Measurements from ENCODE around the gene ERGIC1. TPM values are rescaled to one million over a fixed set of nuclear protein-coding genes. Genes with fewer than 3 reads are reported as not detected.

Gene ERGIC1
- total RNA-seq, 4 donors from 2014 or later, result 156 to 214 (median 175) TPM

DNA sequence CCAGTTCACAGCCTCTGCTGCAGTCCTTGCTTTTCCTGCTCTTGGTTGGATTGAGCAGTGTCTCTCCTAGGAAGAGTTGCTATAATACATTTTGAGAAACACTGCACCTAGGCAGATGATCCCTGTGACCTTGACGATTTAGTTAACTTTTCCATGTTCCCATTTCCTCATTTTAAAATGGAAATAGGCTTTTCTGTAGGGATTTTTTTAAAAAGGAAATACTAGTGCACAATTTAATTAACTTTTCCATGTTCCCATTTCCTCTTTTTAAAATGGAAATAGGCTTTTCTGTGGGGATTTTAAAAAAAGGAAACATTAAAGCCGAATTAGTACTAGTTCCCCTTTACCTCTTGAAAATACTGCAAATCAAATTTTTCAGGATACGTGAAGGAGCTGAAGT is 154.2 kb downstream of the ERGIC1 start:
- Histone ChIP-seq H3K9me3 (no peaks in the 10 kb centered on the region), H3K27me3 (no peaks in the 10 kb centered on the region), H3K27ac (no peak overlapping the region), H3K4me1 (peaks cover 9 to 10% of the 10 kb centered on the region in 2 donors), H3K36me3 (peaks cover 0 to 7% of the 10 kb centered on the region in 2 donors), H3K4me3 (replicated peaks in 1 of 3) (no peak overlapping the region)
- TF ChIP-seq, protein P1, sequence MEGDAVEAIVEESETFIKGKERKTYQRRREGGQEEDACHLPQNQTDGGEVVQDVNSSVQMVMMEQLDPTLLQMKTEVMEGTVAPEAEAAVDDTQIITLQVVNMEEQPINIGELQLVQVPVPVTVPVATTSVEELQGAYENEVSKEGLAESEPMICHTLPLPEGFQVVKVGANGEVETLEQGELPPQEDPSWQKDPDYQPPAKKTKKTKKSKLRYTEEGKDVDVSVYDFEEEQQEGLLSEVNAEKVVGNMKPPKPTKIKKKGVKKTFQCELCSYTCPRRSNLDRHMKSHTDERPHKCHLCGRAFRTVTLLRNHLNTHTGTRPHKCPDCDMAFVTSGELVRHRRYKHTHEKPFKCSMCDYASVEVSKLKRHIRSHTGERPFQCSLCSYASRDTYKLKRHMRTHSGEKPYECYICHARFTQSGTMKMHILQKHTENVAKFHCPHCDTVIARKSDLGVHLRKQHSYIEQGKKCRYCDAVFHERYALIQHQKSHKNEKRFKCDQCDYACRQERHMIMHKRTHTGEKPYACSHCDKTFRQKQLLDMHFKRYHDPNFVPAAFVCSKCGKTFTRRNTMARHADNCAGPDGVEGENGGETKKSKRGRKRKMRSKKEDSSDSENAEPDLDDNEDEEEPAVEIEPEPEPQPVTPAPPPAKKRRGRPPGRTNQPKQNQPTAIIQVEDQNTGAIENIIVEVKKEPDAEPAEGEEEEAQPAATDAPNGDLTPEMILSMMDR (IDR thresholded peaks at IDR 0.05), result no peak
- TF ChIP-seq POLR2A (IDR thresholded peaks at IDR 0.05), result no peak
- 73 to 74% methylated on average over 3 of the region's 3 CpGs for WGBS, 2 donors
- DNase-seq, result no peak
- intact Hi-C loops (cut with DNase I), result loop anchor here (10.0 kb wide), 1 partner anchor 157 kb away; the partner anchor contains the start of gene BNIP1

DNA sequence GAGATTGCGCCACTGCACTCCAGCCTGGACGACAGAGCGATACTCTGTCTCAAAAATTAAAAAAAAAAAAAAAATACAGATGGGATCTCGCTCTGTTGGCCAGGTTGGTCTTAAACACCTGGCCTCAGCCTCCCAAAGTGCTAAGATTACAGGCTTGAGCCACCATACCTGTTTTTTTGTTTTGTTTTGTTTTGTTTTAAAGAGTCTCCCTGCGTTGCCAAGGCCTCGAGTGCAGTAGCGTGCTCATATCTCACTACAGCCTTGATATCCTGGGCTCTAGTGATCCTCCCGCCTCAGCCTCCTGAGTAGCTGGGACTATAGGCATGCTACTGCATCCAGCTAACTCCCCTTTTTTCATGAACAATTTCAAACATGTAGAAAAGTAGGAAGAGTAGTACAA is 156.7 kb downstream of the ERGIC1 start:
- Histone ChIP-seq H3K27ac (no peak overlapping the region), H3K36me3 (peaks cover 7 to 9% of the 10 kb centered on the region in 2 donors), H3K27me3 (no peaks in the 10 kb centered on the region), H3K4me1 (peaks cover 2 to 9% of the 10 kb centered on the region in 2 donors), H3K4me3 (replicated peaks in 1 of 3) (no peak overlapping the region), H3K9me3 (no peaks in the 10 kb centered on the region)
- TF ChIP-seq, protein P1 (IDR thresholded peaks at IDR 0.05), result no peak
- no peak for TF ChIP-seq POLR2A (IDR thresholded peaks at IDR 0.05)
- 94 to 95% methylated on average over 8 of the region's 8 CpGs for WGBS, 2 donors
- intact Hi-C loops (cut with DNase I), result no loop called here
- no peak for DNase-seq

DNA sequence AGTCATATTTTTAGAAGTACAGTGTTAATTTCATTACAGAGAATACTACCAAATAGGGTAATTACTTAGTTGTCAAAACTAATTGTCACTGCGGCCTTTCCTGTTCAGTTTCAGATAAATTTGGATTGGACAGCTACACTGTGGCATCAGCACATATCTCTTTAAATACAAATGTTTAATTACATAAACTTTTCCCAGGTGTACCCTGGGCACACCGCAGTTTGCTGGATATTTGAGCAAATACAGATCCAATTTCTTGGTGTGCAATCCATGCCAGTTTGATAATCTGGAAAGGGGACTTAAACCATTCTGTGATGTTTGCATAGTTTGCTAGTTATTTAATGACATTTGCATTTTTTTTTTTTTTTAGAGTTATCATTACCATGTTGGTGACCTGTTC is 160.4 kb downstream of the ERGIC1 start:
- no peak overlapping the region for H3K27ac ChIP-seq
- H3K36me3 ChIP-seq, result peaks cover 9 to 18% of the 10 kb centered on the region in 2 donors
- DNase-seq, result no peak
- no peaks in the 10 kb centered on the region for H3K9me3 ChIP-seq
- 96 to 99% methylated on average over 2 of the region's 2 CpGs for WGBS, 2 donors
- TF ChIP-seq, protein P1 (IDR thresholded peaks at IDR 0.05), result no peak
- TF ChIP-seq POLR2A (IDR thresholded peaks at IDR 0.05), result no peak
- intact Hi-C loops (cut with DNase I), result no loop called here
- H3K27me3 ChIP-seq, result no peaks in the 10 kb centered on the region
- no peak overlapping the region for H3K4me3 ChIP-seq (replicated peaks in 1 of 3)
- H3K4me1 ChIP-seq, result peaks cover 8 to 13% of the 10 kb centered on the region in 2 donors

DNA sequence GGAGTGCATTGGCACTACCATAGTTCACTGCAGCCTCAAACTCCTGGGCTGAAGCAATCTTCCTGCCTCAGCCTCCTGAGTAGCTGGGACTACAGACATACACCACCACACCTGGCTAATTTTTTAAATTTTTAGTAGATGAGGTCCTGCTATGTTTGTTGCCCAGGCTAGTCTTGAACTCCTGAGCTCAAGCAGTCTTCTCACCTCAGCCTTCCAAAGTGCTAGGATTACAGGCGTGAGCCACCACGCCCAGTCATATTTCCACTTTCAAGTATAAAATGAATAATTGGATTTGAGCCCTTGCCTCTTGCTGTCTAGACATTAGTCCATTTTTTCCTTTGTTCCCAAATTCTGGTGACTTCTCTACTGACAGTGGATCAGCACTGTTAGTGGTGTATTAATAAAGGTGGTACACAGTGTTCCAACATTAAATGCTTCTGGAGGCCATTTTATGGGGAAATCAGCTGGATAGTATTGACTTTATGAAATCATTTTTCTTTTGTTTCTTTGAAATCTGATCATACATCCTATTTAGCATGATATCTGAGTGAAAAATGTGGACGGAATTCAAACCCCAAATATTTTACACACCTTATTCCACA is 165.4 kb downstream of the ERGIC1 start:
- WGBS, 2 donors, result 91 to 93% methylated on average over 3 of the region's 3 CpGs
- peak in 1 of 2 donors; percentile 35 for DNase-seq
- peak overlapping the region in 1 of 3 donors; percentile 44 for H3K27ac ChIP-seq
- no peak for TF ChIP-seq POLR2A (IDR thresholded peaks at IDR 0.05)
- TF ChIP-seq, protein P1 (IDR thresholded peaks at IDR 0.05), result no peak
- no peaks in the 10 kb centered on the region for H3K27me3 ChIP-seq
- intact Hi-C loops (cut with DNase I), result no loop called here
- H3K4me1 ChIP-seq, result peaks cover 52 to 57% of the 10 kb centered on the region in 2 donors
- H3K4me3 ChIP-seq (replicated peaks in 1 of 3), result no peak overlapping the region
- peaks cover 9 to 18% of the 10 kb centered on the region in 2 donors for H3K36me3 ChIP-seq
- H3K9me3 ChIP-seq, result no peaks in the 10 kb centered on the region

DNA sequence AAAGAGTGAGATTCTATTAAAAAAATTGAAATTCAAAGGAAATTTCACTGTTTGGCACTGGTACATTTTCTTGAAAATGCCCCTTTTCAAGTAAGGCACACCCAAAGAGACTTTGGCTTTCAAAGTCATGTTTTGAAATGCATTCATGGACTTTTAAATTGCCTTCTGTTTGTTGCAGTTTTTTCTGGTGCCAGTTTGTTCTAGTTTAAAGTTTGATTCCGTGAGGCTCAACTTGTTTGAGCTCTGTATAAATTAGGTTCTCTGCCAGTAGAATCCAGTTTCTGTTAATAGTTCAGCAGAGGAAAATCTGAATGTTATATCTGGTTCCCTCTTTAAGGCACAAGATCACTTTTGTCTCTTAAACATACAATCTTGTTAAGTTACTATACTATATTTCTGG is 165.9 kb downstream of the ERGIC1 start:
- Histone ChIP-seq H3K27me3 (no peaks in the 10 kb centered on the region), H3K4me3 (replicated peaks in 1 of 3) (no peak overlapping the region), H3K9me3 (no peaks in the 10 kb centered on the region), H3K27ac (peak overlapping the region in 1 of 3 donors; percentile 44), H3K36me3 (peaks cover 9 to 17% of the 10 kb centered on the region in 2 donors), H3K4me1 (peaks cover 57% of the 10 kb centered on the region in 2 donors)
- 25 to 30% methylated on average over 1 of the region's 1 CpG for WGBS, 2 donors
- TF ChIP-seq POLR2A (IDR thresholded peaks at IDR 0.05), result no peak
- TF ChIP-seq, protein P1 (IDR thresholded peaks at IDR 0.05), result no peak
- intact Hi-C loops (cut with DNase I), result no loop called here
- no peak for DNase-seq

All from thyroid gland (tissue), 4 donors.